HepG2 (cell line): ENCODE results near the gene NTF3.

Source experiments
- CREB1 ChIP-seq, 2 experiments: fragments of 450-650 bp in 1 of 2; IDR thresholded peaks; 2 replicates each; pipeline ENCODE4 v1.6.1; 2016 to 2017; ENCODE audit warnings: control low read depth in 1 of 2, mild to moderate bottlenecking in 1 of 2, missing compliant biosample characterization in 1 of 2, missing genetic modification characterization in 1 of 2
- EZH2 ChIP-seq: conservative IDR thresholded peaks from 2 replicates; pipeline ENCODE4 v1.6.1; 2012; ENCODE audit warnings: mild to moderate bottlenecking, low read depth, low read length, moderate library complexity
- KLF15 ChIP-seq: sonication (generic); formaldehyde crosslinking; IDR thresholded peaks from 2 replicates; pipeline ENCODE4 v1.8.1; 2023; ENCODE audit warnings: borderline replicate concordance, mild to moderate bottlenecking, inconsistent platforms, missing genetic modification reagents, mixed read lengths
- MAFF ChIP-seq: IDR thresholded peaks from 2 replicates; pipeline ENCODE4 v1.6.1; 2011; ENCODE audit warnings: low read depth, low read length, improper control_type of control experiment
- PCBP1 ChIP-seq: fragments of 200-400 bp; formaldehyde crosslinking; IDR thresholded peaks from 2 replicates; pipeline ENCODE4 v1.6.1; 2017; ENCODE audit warnings: mild to moderate bottlenecking, low read depth, low read length, borderline replicate concordance
- PHF21A ChIP-seq: sonication (generic); formaldehyde crosslinking; IDR thresholded peaks from 2 replicates; pipeline ENCODE4 v1.5.0; 2020; ENCODE audit warnings: mild to moderate bottlenecking, missing genetic modification reagents
- POLR2A ChIP-seq, 2 experiments: IDR thresholded peaks; 2 replicates each; pipeline ENCODE4 v1.6.1; 2011; ENCODE audit warnings: low read depth in 2 of 2, low read length in 2 of 2, mild to moderate bottlenecking in 1 of 2, moderate library complexity in 1 of 2; ENCODE audit not compliant: insufficient read depth in 1 of 2
- PRMT3 ChIP-seq: sonication (generic); formaldehyde crosslinking; IDR thresholded peaks from 2 replicates; pipeline ENCODE4 v1.8.1; 2022; ENCODE audit warnings: low read depth, mild to moderate bottlenecking, moderate library complexity, missing genetic modification reagents, borderline replicate concordance
- SMARCE1 ChIP-seq: fragments of 450-650 bp; IDR thresholded peaks from 2 replicates; pipeline ENCODE4 v1.6.1; 2017; ENCODE audit warnings: borderline replicate concordance
- SMC3 ChIP-seq: IDR thresholded peaks from 2 replicates; pipeline ENCODE4 v1.6.1; 2011; ENCODE audit warnings: low read length, improper control_type of control experiment
- YY1 ChIP-seq: IDR thresholded peaks from 2 replicates; pipeline ENCODE4 v1.6.1; 2011; ENCODE audit warnings: low read length, low read depth, moderate library complexity, mild to moderate bottlenecking; ENCODE audit not compliant: insufficient read depth, insufficient replicate concordance
- ZNF558 ChIP-seq: sonication (generic); formaldehyde crosslinking; IDR thresholded peaks from 2 replicates; pipeline ENCODE4 v1.9.0; 2022; ENCODE audit warnings: mild to moderate bottlenecking, missing genetic modification reagents, borderline replicate concordance
- TF ChIP-seq, protein P1 (sequence below): sonication (generic); formaldehyde crosslinking; IDR thresholded peaks from one replicate; pipeline ENCODE4 v1.5.1; 2020; ENCODE audit warnings: mild to moderate bottlenecking, missing genetic modification reagents; ENCODE audit errors: not compliant biosample characterization
- TF ChIP-seq, protein P2 (sequence below): sonication (generic); formaldehyde crosslinking; IDR thresholded peaks from 2 replicates; pipeline ENCODE4 v1.4.0; 2020; ENCODE audit warnings: missing genetic modification reagents

GRCh38 chr12:5466521-5466960, 34.6 kb downstream of the NTF3 start:
- TF ChIP-seq KLF15 (CRISPR knock-in tag) (no peak), PCBP1 (no peak), POLR2A (IDR thresholded peaks at IDR 0.05; ENCODE audit: insufficient read depth in 1 of 2, low read depth in 2 of 2, low read length in 2 of 2) (no peak), SMC3 (no peak), SMARCE1 (no peak), EZH2 (no peak), CREB1 (IDR thresholded peaks at IDR 0.05) (no peak), CREB1 (CRISPR knock-in tag; IDR thresholded peaks at IDR 0.05) (no peak), PRMT3 (CRISPR knock-in tag) (no peak), ZNF558 (CRISPR knock-in tag) (no peak), YY1 (no peak), PHF21A (CRISPR knock-in tag) (no peak), MAFF (no peak)
- TF ChIP-seq, protein P1, sequence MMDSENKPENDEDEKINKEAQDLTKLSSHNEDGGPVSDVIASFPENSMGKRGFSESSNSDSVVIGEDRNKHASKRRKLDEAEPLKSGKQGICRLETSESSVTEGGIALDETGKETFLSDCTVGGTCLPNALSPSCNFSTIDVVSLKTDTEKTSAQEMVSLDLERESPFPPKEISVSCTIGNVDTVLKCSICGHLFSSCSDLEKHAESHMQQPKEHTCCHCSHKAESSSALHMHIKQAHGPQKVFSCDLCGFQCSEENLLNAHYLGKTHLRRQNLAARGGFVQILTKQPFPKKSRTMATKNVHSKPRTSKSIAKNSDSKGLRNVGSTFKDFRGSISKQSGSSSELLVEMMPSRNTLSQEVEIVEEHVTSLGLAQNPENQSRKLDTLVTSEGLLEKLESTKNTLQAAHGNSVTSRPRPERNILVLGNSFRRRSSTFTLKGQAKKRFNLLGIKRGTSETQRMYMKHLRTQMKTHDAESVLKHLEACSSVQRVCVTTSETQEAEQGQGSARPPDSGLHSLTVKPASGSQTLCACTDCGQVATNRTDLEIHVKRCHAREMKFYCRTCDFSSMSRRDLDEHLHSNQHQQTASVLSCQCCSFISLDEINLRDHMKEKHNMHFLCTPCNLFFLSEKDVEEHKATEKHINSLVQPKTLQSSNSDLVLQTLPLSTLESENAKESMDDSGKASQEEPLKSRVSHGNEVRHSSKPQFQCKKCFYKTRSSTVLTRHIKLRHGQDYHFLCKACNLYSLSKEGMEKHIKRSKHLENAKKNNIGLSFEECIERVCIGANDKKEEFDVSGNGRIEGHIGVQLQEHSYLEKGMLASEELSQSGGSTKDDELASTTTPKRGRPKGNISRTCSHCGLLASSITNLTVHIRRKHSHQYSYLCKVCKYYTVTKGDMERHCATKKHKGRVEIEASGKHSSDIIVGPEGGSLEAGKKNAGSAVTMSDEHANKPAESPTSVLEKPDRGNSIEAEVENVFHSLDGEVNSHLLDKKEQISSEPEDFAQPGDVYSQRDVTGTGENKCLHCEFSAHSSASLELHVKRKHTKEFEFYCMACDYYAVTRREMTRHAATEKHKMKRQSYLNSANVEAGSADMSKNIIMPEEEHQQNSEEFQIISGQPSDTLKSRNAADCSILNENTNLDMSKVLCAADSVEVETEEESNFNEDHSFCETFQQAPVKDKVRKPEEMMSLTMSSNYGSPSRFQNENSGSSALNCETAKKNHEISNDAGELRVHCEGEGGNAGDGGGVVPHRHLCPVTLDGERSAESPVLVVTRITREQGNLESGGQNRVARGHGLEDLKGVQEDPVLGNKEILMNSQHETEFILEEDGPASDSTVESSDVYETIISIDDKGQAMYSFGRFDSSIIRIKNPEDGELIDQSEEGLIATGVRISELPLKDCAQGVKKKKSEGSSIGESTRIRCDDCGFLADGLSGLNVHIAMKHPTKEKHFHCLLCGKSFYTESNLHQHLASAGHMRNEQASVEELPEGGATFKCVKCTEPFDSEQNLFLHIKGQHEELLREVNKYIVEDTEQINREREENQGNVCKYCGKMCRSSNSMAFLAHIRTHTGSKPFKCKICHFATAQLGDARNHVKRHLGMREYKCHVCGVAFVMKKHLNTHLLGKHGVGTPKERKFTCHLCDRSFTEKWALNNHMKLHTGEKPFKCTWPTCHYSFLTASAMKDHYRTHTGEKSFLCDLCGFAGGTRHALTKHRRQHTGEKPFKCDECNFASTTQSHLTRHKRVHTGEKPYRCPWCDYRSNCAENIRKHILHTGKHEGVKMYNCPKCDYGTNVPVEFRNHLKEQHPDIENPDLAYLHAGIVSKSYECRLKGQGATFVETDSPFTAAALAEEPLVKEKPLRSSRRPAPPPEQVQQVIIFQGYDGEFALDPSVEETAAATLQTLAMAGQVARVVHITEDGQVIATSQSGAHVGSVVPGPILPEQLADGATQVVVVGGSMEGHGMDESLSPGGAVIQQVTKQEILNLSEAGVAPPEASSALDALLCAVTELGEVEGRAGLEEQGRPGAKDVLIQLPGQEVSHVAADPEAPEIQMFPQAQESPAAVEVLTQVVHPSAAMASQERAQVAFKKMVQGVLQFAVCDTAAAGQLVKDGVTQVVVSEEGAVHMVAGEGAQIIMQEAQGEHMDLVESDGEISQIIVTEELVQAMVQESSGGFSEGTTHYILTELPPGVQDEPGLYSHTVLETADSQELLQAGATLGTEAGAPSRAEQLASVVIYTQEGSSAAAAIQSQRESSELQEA (CRISPR knock-in tag), result no peak
- TF ChIP-seq, protein P2, sequence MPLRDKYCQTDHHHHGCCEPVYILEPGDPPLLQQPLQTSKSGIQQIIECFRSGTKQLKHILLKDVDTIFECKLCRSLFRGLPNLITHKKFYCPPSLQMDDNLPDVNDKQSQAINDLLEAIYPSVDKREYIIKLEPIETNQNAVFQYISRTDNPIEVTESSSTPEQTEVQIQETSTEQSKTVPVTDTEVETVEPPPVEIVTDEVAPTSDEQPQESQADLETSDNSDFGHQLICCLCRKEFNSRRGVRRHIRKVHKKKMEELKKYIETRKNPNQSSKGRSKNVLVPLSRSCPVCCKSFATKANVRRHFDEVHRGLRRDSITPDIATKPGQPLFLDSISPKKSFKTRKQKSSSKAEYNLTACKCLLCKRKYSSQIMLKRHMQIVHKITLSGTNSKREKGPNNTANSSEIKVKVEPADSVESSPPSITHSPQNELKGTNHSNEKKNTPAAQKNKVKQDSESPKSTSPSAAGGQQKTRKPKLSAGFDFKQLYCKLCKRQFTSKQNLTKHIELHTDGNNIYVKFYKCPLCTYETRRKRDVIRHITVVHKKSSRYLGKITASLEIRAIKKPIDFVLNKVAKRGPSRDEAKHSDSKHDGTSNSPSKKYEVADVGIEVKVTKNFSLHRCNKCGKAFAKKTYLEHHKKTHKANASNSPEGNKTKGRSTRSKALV (CRISPR knock-in tag), result no peak
